H1 (cell line): ENCODE measurements around the gene GMNN.

Source experiments
- ASH2L ChIP-seq: fragments of 200-600, 300-600 bp; sonication (generic); IDR thresholded peaks from one replicate; pipeline ENCODE4 v1.7.1; 2017; ENCODE audit warnings: low read length
- ATF2 ChIP-seq: IDR thresholded peaks from 2 replicates; pipeline ENCODE4 v1.6.1; 2012; ENCODE audit warnings: low read length, inconsistent platforms
- BRCA1 ChIP-seq: IDR thresholded peaks from 2 replicates; pipeline ENCODE4 v1.6.1; 2012; ENCODE audit warnings: low read depth, low read length, improper control_type of control experiment
- CEBPB ChIP-seq: IDR thresholded peaks from 2 replicates; pipeline ENCODE4 v1.6.1; 2012; ENCODE audit warnings: low read depth, low read length
- CREB1 ChIP-seq: IDR thresholded peaks from 2 replicates; pipeline ENCODE4 v1.6.1; 2012; ENCODE audit warnings: inconsistent platforms
- CTCF ChIP-seq, 3 experiments: IDR thresholded peaks; 1 replicate in 2 of 3; 2 replicates in 1 of 3; pipeline versions ENCODE4 v1.5.1 to v1.6.1; 2011; ENCODE audit warnings: low read length in 3 of 3, mild to moderate bottlenecking in 3 of 3, inconsistent platforms in 2 of 3, low read depth in 1 of 3, moderate library complexity in 1 of 3; ENCODE audit not compliant: insufficient read depth in 1 of 3; ENCODE audit errors: control extremely low read depth in 1 of 3
- EZH2 ChIP-seq: fragments of 200-600 bp; sonication (generic); IDR thresholded peaks from 2 replicates; pipeline ENCODE4 v1.7.1; 2012; ENCODE audit warnings: low read depth, mild to moderate bottlenecking, moderate library complexity, low read length, inconsistent platforms; ENCODE audit not compliant: severe bottlenecking
- PHF8 ChIP-seq: fragments of 200-600 bp; sonication (generic); conservative IDR thresholded peaks from 2 replicates; pipeline ENCODE4 v1.7.1; 2012; ENCODE audit warnings: low read depth, mild to moderate bottlenecking, inconsistent platforms, low read length, moderate library complexity
- POLR2A ChIP-seq, 2 experiments: IDR thresholded peaks; 1 replicate in 1 of 2; 2 replicates in 1 of 2; pipeline ENCODE4 v1.6.1; 2011; ENCODE audit warnings: low read depth in 2 of 2, low read length in 2 of 2, mild to moderate bottlenecking in 2 of 2; ENCODE audit errors: control extremely low read depth in 1 of 2
- POLR2AphosphoS5 ChIP-seq: IDR thresholded peaks from 2 replicates; pipeline ENCODE4 v1.6.1; 2011; ENCODE audit warnings: low read depth, low read length
- YY1 ChIP-seq: IDR thresholded peaks from 2 replicates; pipeline ENCODE4 v1.6.1; 2011; ENCODE audit warnings: low read depth, mild to moderate bottlenecking, low read length
- TF ChIP-seq, protein P1 (sequence below): IDR thresholded peaks from 2 replicates; pipeline ENCODE4 v1.6.1; 2012; ENCODE audit warnings: inconsistent platforms

DNA sequence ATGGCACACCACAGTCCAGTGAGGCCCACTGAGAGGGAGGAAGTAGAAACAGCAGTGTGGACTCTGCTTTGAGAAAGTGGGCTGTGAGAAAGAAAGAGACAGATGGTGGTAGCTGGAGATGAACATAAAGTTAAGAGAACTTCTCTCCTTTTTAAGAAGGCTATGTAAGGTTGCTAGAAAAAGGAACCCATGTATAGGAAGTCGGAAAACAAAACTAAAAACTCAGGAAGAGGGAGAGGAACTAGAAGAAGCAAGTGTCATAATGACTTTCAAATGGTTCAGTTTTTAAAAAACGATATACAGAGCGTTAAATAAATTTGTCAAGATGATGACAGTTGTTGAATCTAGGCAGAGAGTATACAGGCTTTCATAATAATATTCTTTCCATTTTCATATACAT is 25.4 kb upstream of the GMNN start:
- TF ChIP-seq POLR2A (IDR thresholded peaks at IDR 0.05; ENCODE audit: control extremely low read depth in 1 of 2, low read depth in 2 of 2, low read length in 2 of 2) (no peak), EZH2 (no peak), ASH2L (no peak), YY1 (no peak), PHF8 (no peak), CTCF (IDR thresholded peaks at IDR 0.05; ENCODE audit: control extremely low read depth in 1 of 3, insufficient read depth in 1 of 3, low read depth in 1 of 3, low read length in 3 of 3) (no peak), POLR2AphosphoS5 (no peak), CEBPB (no peak), BRCA1 (no peak), CREB1 (no peak), ATF2 (no peak)
- TF ChIP-seq, protein P1, sequence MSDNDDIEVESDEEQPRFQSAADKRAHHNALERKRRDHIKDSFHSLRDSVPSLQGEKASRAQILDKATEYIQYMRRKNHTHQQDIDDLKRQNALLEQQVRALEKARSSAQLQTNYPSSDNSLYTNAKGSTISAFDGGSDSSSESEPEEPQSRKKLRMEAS: no peak
